GM18502 (cell line): ENCODE data around the gene IHH.

Experiments used
- ATAC-seq: cut with Tn5 transposase; IDR thresholded peaks from one replicate; pipeline ENCODE4 v1.9.1; 2021; ENCODE audit warnings: mild to moderate bottlenecking; ENCODE audit not compliant: unreplicated experiment, poor library complexity

IHH gene

DNA sequence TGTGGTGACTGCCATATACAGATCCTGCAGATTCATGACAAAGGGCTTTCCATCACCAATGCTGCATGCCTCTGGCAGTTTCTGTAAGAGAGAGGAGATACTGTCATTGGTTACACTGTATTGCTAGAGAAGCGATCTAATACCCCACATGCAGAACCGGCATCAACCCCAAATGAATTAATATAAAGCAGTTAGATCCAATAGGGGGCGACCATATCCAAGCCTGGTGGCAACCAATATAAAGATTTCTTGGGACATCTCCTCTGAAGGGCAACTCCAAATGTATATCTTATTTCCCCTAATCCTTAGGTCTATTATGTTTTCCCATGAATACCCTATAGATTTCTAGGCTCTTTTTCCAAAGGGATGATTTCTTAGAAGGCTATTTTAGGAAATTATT, 17.4 kb upstream of the IHH start:
- ATAC-seq, result no peak

DNA sequence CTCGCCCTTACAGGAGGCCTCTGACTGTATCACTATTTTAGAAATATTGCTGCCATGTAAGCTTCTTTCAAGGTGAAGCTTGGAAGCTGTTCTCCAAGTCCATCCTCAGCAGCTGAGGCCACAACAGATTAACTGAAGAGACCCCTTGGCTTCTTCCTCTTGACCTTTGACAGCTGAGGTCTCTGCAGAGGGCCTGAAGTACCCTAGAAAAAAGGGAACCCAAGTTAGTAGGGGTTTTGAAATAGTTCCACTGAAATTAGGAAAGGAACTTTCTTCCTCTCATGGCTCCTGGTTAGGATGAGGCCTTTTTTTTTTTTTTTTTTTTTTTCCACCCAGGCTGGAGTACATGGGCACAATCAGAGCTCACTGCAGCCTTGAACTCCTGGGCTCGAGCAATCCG, 15.5 kb upstream of the IHH start:
- no peak for ATAC-seq

DNA sequence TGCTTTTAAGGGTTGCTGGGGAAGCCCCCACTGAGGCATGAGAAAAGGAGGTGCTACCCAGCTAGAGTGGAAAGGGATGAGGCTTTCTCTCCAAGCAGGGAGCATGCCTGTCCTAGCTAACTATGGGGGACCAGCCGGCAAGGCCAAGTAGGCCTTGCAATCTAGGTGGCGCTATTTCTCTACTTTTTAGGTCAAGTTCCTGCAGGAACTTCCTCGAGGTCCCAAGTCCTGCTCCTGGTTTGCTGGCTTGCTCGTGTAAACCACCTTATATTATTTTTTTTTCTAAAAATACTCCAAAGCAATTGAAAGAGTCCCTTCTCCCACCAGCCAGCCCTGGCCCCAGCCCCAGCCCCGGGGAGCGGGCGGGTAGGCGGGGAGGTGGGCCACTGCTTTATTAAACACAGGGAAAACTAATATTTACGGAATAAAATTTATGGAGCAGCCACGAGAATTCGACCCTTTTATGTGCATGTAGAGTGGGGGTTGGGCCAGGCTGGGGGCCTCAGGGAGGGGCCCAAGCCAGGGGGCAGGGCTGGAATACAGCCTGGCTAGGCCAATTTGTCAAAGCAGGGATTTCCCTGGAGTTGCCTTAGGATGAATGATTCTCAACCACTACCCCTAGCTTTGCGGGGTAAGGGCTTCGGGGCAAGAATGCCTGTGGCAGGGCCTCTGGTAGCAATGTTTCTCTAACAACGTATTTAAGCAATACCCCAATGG, 12.8 kb upstream of the IHH start:
- ATAC-seq, result no peak

DNA sequence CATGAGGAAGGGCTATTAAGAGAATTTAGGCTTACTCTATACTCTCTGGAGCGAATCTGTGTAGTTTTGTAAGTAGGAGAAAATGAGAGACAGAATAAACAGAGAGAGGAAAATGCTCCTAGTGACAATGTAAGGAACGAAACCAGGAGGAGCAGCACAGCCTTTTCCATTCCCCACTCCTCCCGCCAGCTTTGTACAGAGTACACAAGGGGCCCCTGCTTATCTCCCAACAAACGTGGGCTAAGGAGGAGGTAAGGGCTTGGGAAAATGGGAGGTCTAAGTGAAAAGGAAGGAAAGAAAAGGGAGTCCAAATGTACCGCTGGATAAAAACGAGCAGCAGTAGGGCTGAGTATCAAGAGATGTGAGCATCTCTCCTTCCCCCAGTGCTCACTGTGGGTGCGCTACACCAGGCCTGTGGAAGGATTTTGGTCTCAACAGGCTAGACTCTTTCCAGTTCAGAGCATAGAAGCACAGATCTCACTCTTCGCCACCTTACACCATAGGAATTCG, 12.1 kb upstream of the IHH start:
- ATAC-seq, result no peak

DNA sequence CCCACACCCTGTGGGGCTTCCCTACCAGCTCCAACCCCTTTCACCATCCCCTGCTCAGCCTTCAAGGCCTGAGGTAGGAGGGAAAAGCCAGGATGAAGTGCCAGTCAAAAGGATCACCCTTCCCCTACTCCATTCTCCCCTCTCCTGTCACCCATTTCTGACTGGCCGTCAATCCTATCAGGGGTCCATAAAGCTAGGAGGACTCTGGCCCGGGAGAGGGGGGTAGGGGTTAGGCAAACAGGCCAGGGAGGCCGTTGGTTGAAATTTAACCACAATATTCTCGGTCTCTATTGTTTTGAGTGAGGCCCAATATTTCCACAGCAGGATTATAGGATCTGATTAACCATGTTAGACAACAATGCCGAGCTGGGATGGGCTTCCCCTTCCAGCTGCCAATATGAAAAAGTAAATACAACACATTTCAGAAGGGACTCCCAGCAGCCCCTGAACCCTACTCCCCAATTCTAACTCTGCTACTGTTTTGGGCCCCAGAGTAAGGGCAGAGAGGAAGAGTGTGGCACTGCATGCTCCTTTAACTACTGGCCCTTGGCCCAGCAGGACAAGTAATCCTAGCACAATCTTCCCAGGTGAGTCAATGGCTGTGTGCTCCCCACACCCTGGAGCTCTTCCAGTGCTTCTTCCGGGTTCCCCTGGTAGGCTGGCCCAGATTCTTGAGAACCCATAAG, 10.6 kb upstream of the IHH start:
- ATAC-seq, result no peak

DNA sequence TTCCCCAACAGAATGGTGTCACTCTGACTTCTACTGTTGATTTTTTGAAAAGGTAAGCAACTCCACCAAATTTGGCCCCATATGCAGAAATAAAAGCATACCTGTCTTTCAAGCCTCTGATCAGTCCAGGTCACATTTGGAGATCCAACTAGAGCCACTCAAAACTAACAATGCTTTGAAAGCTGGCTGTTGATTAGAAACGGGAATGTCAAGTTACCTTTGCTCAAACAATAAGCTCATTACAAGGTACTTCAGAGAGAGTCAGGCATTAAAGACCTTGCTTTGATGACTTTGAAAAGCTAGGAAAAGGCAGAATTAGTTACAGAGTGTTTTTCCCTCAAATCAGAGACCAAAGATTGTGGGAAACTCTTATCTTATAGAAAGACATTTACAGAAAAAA, 4.8 kb upstream of the IHH start:
- ATAC-seq, result no peak

DNA sequence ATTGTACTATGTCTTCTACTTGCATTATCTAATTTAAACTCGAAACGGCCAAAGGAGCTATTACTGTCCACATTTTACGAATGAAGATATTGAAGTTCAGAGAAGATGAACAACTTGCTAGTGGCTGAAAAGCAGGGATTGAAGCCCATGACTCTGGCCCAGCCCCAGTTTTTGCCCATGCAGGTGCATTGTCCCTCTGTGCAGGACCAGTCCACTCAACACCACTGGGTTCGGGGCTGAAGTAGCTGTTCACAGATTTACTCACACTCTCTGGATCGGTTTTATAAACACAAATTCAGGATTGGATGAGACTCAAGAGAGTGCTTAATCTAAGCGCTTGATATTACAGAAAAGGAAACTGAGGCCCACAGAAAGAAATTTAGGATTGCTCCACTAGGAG, 1.4 kb upstream of the IHH start:
- no peak for ATAC-seq

DNA sequence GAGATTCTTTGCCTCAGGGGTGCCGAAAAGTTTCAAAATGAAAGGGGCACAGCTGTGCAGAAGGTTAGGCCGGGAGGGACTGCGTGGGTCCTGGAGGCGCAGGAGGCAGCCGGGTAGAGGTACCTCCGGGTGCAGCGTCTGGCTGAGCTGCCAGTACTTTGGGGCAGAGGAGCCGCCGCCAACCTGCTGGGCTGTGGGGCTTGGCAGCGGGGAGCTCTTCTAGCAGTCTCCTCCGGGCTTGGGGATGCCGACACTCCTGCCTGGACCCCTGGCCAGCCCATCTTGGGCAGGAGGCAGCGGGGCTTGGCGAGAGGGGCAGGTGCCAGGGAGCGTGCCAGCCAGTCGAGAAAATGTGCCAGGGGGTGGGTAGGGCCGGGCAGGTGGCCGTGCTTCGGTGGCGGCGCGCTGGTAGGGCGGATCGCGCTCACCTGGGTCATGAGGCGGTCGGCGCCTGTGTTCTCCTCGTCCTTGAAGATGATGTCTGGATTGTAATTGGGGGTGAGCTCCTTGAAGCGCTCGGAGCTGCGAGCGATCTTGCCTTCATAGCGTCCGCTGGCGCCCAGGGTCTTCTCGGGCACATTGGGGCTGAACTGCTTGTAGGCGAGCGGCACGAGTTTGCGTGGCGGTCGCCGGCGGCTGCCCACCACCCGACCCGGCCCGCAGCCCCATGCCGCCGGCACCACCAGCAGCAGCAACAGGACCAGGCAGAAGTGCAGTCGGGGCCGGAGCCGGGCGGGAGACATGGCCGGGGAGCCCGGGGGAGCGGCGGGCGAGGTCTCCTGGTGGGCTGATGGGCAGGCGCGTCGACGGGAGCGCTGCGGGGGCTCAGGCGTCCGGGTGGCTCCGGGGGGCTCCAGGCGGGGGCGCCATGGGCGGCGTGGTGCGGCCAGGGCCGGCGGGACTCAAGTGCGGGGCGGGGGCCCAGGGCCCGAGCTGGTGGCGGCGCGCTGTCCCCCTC, 717 bp downstream of the IHH start:
- no peak for ATAC-seq

DNA sequence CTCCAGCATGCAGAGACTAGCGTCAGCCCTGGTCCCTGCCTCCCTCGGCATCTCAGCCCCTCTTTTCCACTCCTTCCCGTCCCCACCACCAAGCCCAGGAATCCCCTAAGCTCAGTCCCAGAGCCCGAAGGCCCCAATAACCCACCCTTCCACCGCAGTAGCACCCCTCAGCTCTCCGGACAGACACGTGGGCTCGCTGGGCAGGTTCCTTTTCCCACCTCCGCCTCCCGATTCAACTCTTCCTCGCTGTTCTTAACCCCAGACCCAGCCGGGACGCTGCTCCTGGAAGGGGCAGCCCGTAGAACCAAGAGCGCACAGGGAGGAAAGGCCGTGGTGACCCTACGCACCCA, 1.4 kb downstream of the IHH start:
- ATAC-seq, result no peak

DNA sequence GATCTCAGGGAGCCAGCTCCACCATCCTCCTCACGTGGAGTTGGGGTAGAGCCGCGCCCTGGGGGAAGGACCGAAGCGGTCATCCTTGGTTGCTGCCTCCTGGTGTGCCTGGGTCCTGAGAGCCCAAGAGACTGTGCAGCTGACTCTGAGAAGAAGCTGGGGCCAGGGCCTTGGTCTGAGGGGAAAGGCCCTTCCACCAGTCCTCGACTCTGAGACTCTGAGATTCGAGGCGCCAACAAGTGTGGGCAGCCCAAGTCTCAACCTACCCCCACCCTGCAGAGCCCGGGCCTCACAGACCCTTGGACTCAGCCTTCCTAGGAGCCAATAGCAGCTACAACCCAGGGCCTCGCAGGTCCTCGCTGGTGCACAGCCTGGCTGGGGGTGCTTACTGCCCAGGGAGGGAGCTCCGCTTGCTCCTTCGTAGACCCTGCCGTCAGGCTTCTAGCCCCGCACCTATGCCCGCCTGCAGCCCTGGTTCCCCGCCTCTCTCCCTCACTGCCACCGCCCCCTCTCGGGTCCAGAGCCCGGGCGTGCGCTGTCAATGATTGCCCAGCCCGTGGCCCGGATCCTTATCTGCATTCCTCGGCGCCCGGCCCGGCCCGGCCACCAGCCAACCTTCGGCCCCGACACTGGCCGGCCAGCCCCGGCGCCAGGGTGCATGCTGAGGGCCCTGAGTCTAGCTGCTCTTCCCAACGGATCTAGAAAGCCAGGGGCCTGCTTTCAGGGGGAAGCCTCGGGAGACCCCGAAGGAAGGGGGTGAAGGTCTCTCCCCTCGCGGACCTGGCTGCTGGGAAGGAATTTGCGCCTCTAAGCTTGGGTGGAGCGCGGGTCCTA, 2.0 kb downstream of the IHH start:
- no peak for ATAC-seq

DNA sequence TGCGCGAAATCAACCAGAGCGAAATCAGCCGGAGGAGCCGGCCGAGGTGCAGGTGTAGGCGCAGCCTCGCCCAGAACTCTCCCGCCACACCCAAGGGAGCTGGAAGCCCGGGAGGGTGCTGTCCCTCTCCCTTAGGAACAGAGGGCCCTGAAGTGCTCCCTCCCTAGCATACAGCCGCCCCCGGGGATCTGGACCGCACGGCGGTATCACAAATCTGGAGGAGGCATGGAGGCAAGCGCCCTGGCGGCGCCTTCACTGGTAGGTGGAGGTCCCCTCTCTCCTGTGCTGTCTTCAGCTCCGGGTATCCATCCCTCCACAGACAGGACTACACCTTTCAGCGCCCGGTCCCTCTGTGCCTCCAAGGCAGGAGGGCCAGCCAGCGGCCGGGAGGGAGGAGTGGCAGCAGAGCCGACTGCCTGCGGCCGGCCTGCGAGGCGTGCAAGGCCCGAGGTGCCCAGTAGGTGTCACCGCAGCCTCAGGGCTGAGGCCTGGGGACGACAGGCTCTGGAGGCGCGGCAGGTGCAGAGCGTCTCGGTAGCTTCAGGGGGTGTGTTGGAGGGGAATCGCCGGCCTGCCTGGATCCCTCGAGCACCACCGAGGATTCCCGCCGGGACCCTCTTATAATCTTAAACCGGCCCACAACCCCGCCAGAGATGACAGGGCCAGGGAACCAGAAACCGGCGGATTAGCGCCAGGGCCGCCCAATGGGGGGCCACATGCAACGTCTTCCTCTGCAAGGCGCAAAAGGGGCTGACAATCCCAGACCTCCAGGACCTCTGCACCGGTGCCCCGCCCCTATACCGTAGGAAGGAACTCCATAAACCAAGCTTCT, 2.8 kb downstream of the IHH start:
- peak; percentile 91 for ATAC-seq

DNA sequence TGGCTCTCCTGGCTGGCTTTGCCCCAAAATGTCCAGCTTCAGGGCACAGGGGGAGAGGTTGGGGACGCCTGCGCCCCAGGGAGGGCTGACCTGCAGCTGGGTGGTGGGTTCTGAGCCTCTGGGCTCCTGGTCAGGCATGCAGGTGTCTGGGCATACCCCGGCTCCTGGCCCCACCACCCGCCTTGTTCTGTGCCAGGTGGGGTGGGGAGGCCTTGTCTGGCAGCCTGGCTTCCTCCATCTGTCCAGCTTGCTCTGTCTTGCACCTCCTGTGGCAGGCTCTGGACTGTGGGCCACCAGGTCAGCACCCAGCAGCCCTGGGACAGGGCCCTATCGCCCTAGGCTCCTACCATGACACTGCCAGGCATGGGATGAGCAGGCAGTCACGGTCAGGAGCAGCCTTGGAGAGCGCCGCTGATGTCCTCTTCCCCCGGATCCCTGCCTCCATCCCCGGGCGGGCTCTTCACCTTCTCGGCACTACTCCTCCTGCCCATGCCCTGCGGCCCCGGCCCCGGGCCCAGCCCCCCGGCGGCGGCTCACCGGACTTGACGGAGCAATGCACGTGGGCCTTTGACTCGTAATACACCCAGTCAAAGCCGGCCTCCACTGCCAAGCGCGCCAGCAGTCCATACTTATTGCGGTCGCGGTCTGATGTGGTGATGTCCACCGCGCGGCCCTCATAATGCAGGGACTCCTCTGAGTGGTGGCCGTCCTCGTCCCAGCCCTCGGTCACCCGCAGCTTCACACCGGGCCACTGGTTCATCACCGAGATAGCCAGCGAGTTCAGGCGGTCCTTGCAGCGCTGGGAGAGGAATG, 3.6 kb downstream of the IHH start:
- ATAC-seq, result no peak

DNA sequence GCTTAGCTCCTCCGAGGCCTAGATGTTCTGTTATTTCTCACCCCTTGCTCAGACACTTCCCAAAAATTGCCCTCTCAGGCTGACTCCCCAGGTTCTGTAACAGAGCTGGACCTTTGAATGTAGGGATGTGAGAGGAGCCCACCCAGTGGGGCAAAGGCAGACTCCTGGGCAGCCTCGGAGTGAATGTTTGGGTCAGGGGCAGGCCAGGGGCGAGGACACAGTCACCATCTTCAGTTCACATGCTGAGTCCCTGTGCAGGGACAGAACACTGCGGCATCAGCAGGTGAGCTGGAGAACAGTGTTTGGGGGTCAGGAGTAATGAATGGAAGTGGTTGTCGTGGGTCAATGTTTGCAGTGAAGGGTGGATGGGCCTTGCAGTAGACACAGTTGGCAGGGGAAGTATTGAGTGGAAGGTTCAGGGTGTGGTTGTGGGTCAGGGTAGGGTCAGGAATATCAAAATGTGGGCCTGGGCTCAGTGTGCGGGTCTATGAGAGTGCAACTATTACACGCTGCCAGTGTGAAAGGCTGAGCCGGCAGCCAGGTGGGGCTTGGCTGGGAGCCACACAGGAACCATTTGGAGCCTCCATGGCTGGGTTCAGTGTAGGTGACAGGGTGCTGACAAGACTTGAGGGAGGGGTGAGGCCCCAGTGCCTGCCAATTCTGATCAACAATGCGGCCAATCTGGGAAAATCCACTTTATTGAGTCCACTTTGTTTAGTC, 4.4 kb downstream of the IHH start:
- ATAC-seq, result no peak

DNA sequence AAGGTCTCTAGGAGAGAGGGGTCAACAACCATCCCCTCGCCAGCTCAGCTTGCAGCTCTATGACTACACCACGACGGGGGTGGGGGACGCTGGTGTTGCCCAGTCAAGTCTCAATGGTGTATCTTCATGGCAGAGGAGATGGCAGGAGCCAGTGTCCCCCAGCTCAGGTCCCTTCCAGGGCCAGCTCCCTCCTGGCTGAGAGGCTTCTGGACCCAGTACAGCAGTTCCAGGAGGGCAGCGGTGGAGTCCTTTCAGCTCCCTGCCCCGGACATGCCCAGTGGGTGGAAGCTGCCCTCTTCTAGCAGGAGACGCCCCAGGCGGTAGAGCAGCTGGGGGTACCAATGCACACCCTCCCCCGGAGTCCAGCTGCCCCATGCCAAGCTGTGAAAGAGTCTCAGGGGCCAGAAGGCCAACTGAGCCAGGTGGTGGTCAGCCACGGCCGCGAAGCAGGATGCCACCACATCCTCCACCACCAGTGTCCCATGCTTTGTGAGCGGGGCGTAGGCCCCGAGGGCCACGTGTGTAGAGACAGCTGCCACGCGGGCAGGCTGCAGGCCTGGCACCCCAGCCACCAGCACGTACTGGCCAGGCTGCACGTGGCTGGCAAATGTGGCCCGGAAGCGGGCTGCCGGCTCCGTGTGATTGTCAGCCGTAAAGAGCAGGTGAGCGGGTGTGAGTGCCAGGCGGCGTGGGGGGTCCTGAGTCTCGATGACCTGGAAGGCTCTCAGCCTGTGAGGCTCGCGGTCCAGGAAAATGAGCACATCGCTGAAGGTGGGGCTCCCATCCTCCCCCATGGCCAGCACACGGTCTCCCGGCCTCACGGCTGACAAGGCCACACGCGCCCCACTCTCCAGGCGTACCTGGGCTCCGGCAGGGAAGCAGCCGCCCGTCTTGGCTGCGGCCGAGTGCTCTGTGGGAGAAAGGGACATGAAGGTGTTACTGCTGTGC, 5.5 kb downstream of the IHH start:
- ATAC-seq, result no peak

DNA sequence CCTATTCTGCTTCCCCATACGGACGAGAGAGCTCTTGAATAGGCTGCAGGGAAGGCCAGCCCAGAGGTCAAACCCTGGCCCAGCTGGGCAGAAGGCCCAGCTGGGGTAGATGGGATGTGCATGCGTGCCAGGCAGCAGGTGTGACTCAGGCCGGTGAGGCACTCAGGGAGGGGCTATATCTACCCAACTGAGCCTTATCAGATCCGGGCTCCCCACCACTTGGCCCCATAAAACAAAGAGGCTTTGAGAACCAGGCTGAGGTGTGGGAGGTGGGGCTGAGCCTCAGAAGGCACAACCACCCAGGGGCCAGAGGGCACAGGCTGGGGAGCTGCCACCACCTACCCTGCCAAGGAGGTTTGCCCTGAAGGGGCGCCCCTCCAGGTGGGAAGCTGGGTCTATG, 11.4 kb downstream of the IHH start:
- no peak for ATAC-seq

DNA sequence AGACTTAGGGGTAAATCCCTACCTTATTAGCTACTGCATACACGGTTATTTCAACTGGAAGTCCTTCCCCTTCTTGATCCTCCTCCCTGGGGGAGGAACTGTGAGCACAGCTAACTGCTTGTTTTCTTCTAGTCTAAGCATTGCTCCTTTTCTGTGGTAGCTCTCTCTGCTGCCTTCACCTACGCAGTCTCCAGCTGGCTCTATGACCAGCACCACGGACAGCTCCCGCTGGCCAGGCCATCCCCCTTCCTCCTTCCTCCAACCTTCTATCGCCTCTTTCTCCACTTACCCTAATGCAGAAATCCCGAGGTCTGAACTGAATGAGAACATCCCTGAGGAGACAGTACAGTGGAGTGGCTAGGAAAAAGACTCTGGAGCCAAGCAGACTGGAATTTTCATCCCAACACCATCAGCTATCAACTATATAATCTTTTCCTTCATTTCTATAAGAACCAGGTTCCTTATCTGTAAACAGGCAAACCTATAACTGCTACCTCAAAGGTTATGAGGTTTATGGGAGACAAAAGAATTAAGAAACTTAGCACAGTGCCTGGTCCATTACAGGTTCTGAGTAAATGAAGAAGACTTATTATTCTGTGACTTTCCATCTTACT, 14.7 kb downstream of the IHH start:
- no peak for ATAC-seq
